GM12878 (cell line): ENCODE data around the gene ENDOU. TPM values are rescaled to one million over a fixed set of nuclear protein-coding genes. Genes with fewer than 3 reads are reported as not detected.

Experiments
- ATAC-seq: fragments of 200-7000 bp; cut with Tn5 transposase; 3 replicates; pipeline ENCODE4 v1.9.1; 2020; ENCODE audit warnings: mild to moderate bottlenecking, moderate library complexity
- BruUV-seq: library from RNA; stranded (reverse); fragments of 400-500 nt; replicated peaks from 2 replicates; lab custom pipeline; 2021; lab: Mats Ljungman, UMichigan
- CTCF ChIA-PET: fragments of 300-600 bp; sonication (Branson Sonifier 250); formaldehyde crosslinking; extraction: SDS; loops from one replicate; lab custom pipeline; 2021; ENCODE audit warnings: inconsistent platforms; lab: Yijun Ruan, JAX
- POLR2A ChIA-PET: fragments of 350-600 bp; formaldehyde crosslinking; extraction: SDS; loops from one replicate; lab custom pipeline; 2021; ENCODE audit warnings: inconsistent platforms; lab: Charles Lee
- RAD21 ChIA-PET: fragments of 300-600 bp; sonication (Branson Sonifier 250); formaldehyde crosslinking; loops from one replicate; lab custom pipeline; 2023; ENCODE audit warnings: antibody characterized with exemption; ENCODE audit not compliant: unreplicated experiment; lab: Charles Lee
- SMC1A ChIA-PET: fragments of 300-600 bp; sonication (Branson Sonifier 250); formaldehyde crosslinking; loops from one replicate; lab custom pipeline; 2023; ENCODE audit not compliant: unreplicated experiment, uncharacterized antibody; lab: Charles Lee
- DNase-seq: peaks from one replicate; pipeline ENCODE4 v3.0.0-alpha.2; 2011; ENCODE audit warnings: low read depth, low spot score
- FAIRE-seq: peaks from 3 replicates; lab custom pipeline; 2011; peaks lifted over from hg19 to GRCh38; lab: Jason Lieb, UNC
- H2AFZ ChIP-seq: 2 replicates; pipeline ENCODE4 v1.6.0; 2011; ENCODE audit warnings: low read depth, low read length, control low read depth; ENCODE audit not compliant: control insufficient read depth
- H3K27ac ChIP-seq: 2 replicates; pipeline ENCODE4 v1.5.1; 2011; ENCODE audit warnings: control low read depth; ENCODE audit not compliant: control insufficient read depth, insufficient read depth
- H3K27me3 ChIP-seq, 2 experiments: replicated peaks in 1 of 2; 2 replicates each; pipeline versions ENCODE4 v1.6.0 to v1.6.1; 2011; ENCODE audit warnings: low read length in 1 of 2; ENCODE audit not compliant: control insufficient read depth in 2 of 2, insufficient read depth in 2 of 2
- H3K36me3 ChIP-seq, 2 experiments: 2 replicates each; pipeline ENCODE4 v1.5.1; 2011; ENCODE audit warnings: low read length in 1 of 2; ENCODE audit not compliant: control insufficient read depth in 2 of 2, insufficient read depth in 2 of 2
- H3K4me1 ChIP-seq: 2 replicates; pipeline ENCODE4 v1.6.1; 2011; ENCODE audit warnings: mild to moderate bottlenecking, low read length, moderate library complexity, mixed read lengths; ENCODE audit not compliant: control insufficient read depth, insufficient read depth
- H3K4me2 ChIP-seq: 2 replicates; pipeline ENCODE4 v1.6.0; 2011; ENCODE audit warnings: control low read depth; ENCODE audit not compliant: control insufficient read depth, insufficient read depth
- H3K4me3 ChIP-seq: fragments of 200-600 bp; sonication (generic); 2 replicates; pipeline ENCODE4 v1.5.1; 2016
- H3K79me2 ChIP-seq: 2 replicates; pipeline ENCODE4 v1.6.0; 2011; ENCODE audit warnings: low read length; ENCODE audit not compliant: control insufficient read depth, insufficient read depth
- H3K9ac ChIP-seq: 2 replicates; pipeline ENCODE4 v1.8.0; 2011; ENCODE audit warnings: low read length, control low read depth, mixed read lengths; ENCODE audit not compliant: control insufficient read depth, insufficient read depth
- H3K9me3 ChIP-seq: replicated peaks from 3 replicates; pipeline ENCODE4 v1.5.1; 2011; ENCODE audit warnings: mild to moderate bottlenecking, low read length; ENCODE audit not compliant: control insufficient read depth, insufficient read depth
- H4K20me1 ChIP-seq: 2 replicates; pipeline ENCODE4 v1.6.0; 2011; ENCODE audit not compliant: control insufficient read depth, insufficient read depth
- CREM ChIP-seq: IDR thresholded peaks from 2 replicates; pipeline ENCODE4 v1.6.1; 2014; ENCODE audit warnings: antibody characterized with exemption, low read depth
- DPF2 ChIP-seq: fragments of 450-650 bp; IDR thresholded peaks from 2 replicates; pipeline ENCODE4 v1.6.1; 2017; ENCODE audit warnings: mild to moderate bottlenecking
- ESRRA ChIP-seq: IDR thresholded peaks from 2 replicates; pipeline ENCODE4 v1.6.1; 2012; ENCODE audit warnings: mild to moderate bottlenecking, low read length, improper control_type of control experiment
- ETV6 ChIP-seq, 2 experiments: fragments of 450-650 bp in 1 of 2; IDR thresholded peaks in 1 of 2; conservative IDR thresholded peaks in 1 of 2; 2 replicates each; pipeline ENCODE4 v1.6.1; 2014; ENCODE audit warnings: antibody characterized with exemption in 1 of 2, borderline replicate concordance in 1 of 2, low read depth in 1 of 2, mild to moderate bottlenecking in 1 of 2, moderate library complexity in 1 of 2
- HDAC2 ChIP-seq: fragments of 200-600 bp; sonication (generic); IDR thresholded peaks from 2 replicates; pipeline ENCODE4 v1.6.1; 2017
- KAT2A ChIP-seq: conservative IDR thresholded peaks from 2 replicates; pipeline ENCODE4 v1.6.1; 2011; ENCODE audit warnings: low read depth, low read length; ENCODE audit not compliant: control insufficient read depth
- MYB ChIP-seq: fragments of 150-350 bp; IDR thresholded peaks from 2 replicates; pipeline ENCODE4 v1.6.1; 2014; ENCODE audit warnings: mild to moderate bottlenecking, low read depth, low read length, borderline replicate concordance
- SMAD5 ChIP-seq: IDR thresholded peaks from 2 replicates; pipeline ENCODE4 v1.6.1; 2016; ENCODE audit warnings: antibody characterized with exemption, low read depth
- SPI1 ChIP-seq: IDR thresholded peaks from 2 replicates; pipeline ENCODE4 v1.6.1; 2011; ENCODE audit warnings: low read depth, mild to moderate bottlenecking, low read length, moderate library complexity, borderline replicate concordance; ENCODE audit not compliant: insufficient read depth
- ZNF217 ChIP-seq: fragments of 450-650 bp; IDR thresholded peaks from 2 replicates; pipeline ENCODE4 v1.6.1; 2017; ENCODE audit warnings: antibody characterized with exemption, mild to moderate bottlenecking
- WGBS: methylation state at CpG from one replicate; pipeline ENCODE4 v1.1.6; 2016; ENCODE audit warnings: low lambda C conversion rate; ENCODE audit not compliant: insufficient replicate concordance, insufficient coverage; ENCODE audit errors: missing lambda C conversion rate; 5-methylcytosine and 5-hydroxymethylcytosine counted together
- in situ Hi-C: fragments of 300-500 bp; cut with MboI; formaldehyde crosslinking; loops from 9 replicates; pipeline ENCODE4 v1.14.3; 2018; ENCODE audit warnings: mixed read lengths
- intact Hi-C: fragments of 100-400 bp; cut with micrococcal nuclease; formaldehyde crosslinking; loops from one replicate; pipeline ENCODE4 v1.14.2; 2022; ENCODE audit not compliant: unreplicated experiment
- polyA plus RNA-seq, 11 experiments: library from polyadenylated mRNA; depleted of rRNA in 4 of 11; unstranded in 6 of 11; stranded (reverse) in 5 of 11; fragments of >200 nt; fragmentation: Nextera tagmentation in 4 of 11; fragmentation: Illumina TruSeq in 1 of 11; extraction: Ambion mirVana in 4 of 11; extraction: Trizol in 1 of 11; gene quantifications; 1 replicate in 1 of 11; 2 replicates in 10 of 11; pipeline versions ENCODE4 v1.2.1 to v1.2.3, GENCODE V29; 2011 to 2016; ENCODE audit warnings: inconsistent platforms in 2 of 11, missing spikeins in 2 of 11, low read depth in 1 of 11
- total RNA-seq, 4 experiments: library from RNA; depleted of rRNA in 3 of 4; stranded (reverse); fragments of >200 nt in 3 of 4; fragmentation: Illumina TruSeq in 1 of 4; extraction: Trizol in 1 of 4; gene quantifications; 2 replicates each; pipeline versions ENCODE4 v1.2.1 to v1.2.3, GENCODE V29; 2013 to 2021
- TF ChIP-seq, protein P1 (sequence below): fragments of 450-650 bp; IDR thresholded peaks from 2 replicates; pipeline ENCODE4 v1.6.1; 2016; ENCODE audit warnings: mild to moderate bottlenecking, moderate library complexity, borderline replicate concordance

ENDOU gene
- total and polyA plus RNA-seq, 10 of the 15 experiments (the other 5 are each of a cell fraction or from before 2014, with no cell fraction given) = 0.03 to 0.17 (median 0.10) TPM; not detected in 4

DNA sequence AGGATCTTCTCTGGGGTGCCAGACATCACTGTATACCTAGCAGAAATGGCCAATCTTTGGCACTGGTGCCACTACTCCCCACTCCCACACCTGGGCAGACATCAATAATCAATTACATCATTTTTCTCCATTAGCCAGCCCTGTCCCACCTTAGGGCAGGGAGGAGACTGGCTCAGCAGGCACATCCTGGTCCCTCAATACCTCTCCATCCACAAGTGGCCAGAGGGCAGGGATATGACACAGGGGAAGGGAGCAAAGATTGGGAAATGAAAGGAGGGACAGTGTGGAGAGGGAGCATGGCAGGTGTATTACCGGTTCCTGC lies 23.2 kb upstream of the ENDOU start:
- FAIRE-seq (no peak), DNase-seq (no peak), ATAC-seq (no peak)
- H3K4me3 ChIP-seq = no peak overlapping the region
- H3K27ac ChIP-seq = no peak overlapping the region
- TF ChIP-seq HDAC2 (no peak), CREM (no peak), SMAD5 (no peak)
- no peak overlapping the region for H2AFZ ChIP-seq
- H3K4me2 ChIP-seq = no peak overlapping the region
- ChIA-PET RAD21 (interaction anchor here (2.2 kb wide), 1 partner anchor 18 kb away, joined by 6 read pairs; no protein-coding TSS in a partner anchor), POLR2A (no interaction called here), SMC1A (interaction anchor here (0.8 to 10.3 kb wide), 2 partner anchors 10 to 19 kb away, joined by 3 to 277 read pairs; partner anchors contain the start of gene RAPGEF3), CTCF (interaction anchor here (10.0 to 10.4 kb wide), 2 partner anchors 8 to 25 kb away, joined by 507 to 814 read pairs; partner anchors contain the start of genes RAPGEF3 and SLC48A1)
- in situ Hi-C loops (no loop called here), intact Hi-C loops (no loop called here)
- H3K4me1 ChIP-seq = peaks cover 8% of the 10 kb centered on the region
- no peaks in the 10 kb centered on the region for H3K9me3 ChIP-seq
- H4K20me1 ChIP-seq = no peaks in the 10 kb centered on the region
- no peaks in the 10 kb centered on the region for H3K79me2 ChIP-seq
- H3K9ac ChIP-seq = no peak overlapping the region
- 100% methylated on average over 1 of the region's 1 CpG for WGBS
- BruUV-seq = no TSS peak
- no peaks in the 10 kb centered on the region for H3K27me3 ChIP-seq
- no peaks in the 10 kb centered on the region for H3K36me3 ChIP-seq

DNA sequence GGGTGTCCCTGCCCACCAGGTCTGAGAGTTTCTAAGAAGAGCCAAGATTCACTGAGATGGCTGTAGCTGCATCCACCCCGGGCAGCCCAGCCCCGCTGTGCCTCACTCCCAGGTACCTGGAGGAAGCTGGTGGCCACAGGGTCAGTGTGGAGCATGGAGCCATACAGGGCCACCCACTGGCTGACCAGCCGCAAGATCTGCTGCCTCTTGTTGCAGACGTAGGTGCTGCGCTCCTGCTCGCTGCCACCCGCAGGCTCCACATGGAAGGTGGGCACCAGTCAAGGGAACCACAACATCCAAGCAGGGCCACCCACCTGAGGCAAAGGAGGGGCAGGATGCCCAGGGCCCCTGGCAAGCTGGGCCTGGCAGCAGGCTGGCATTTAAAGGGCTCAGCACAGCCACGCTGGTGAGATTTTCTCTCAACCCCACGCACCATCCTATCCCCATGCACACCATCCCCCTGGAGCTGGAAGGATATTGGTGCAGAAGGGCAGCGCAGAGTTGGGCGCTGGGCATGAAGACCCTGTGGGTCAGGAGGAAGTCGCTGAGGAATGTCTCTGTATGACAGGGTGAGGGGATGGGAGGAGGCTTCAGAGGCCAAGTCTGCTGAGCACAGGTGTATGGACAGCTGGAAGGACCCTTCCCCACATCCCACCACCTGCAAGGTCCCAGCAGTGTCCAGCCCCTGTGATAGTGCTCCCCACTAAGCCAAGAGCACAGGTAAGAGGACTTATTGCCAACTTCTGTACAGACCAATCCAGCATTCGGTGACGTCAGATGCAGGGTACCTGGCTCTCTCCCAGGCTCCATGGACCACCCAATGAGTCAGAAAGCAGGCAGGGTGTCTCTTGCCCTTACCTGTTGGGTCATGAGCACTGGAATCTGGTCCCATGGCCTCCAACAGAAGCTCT lies 22.6 kb upstream of the ENDOU start:
- ChIA-PET CTCF (interaction anchor here (10.0 to 10.4 kb wide), 2 partner anchors 9 to 26 kb away, joined by 507 to 814 read pairs; partner anchors contain the start of genes RAPGEF3 and SLC48A1), POLR2A (interaction anchor here (1.0 kb wide), 1 partner anchor 8 kb away, joined by 4 read pairs; no protein-coding TSS in a partner anchor)
- no peak for ATAC-seq
- intact Hi-C loops (no loop called here), in situ Hi-C loops (no loop called here)
- Histone ChIP-seq H4K20me1 (no peaks in the 10 kb centered on the region), H3K4me2 (no peak overlapping the region), H3K79me2 (no peaks in the 10 kb centered on the region)
- BruUV-seq = no TSS peak
- TF ChIP-seq ZNF217 = no peak
- no peak for TF ChIP-seq KAT2A
- TF ChIP-seq ESRRA = no peak
- TF ChIP-seq, protein P1, sequence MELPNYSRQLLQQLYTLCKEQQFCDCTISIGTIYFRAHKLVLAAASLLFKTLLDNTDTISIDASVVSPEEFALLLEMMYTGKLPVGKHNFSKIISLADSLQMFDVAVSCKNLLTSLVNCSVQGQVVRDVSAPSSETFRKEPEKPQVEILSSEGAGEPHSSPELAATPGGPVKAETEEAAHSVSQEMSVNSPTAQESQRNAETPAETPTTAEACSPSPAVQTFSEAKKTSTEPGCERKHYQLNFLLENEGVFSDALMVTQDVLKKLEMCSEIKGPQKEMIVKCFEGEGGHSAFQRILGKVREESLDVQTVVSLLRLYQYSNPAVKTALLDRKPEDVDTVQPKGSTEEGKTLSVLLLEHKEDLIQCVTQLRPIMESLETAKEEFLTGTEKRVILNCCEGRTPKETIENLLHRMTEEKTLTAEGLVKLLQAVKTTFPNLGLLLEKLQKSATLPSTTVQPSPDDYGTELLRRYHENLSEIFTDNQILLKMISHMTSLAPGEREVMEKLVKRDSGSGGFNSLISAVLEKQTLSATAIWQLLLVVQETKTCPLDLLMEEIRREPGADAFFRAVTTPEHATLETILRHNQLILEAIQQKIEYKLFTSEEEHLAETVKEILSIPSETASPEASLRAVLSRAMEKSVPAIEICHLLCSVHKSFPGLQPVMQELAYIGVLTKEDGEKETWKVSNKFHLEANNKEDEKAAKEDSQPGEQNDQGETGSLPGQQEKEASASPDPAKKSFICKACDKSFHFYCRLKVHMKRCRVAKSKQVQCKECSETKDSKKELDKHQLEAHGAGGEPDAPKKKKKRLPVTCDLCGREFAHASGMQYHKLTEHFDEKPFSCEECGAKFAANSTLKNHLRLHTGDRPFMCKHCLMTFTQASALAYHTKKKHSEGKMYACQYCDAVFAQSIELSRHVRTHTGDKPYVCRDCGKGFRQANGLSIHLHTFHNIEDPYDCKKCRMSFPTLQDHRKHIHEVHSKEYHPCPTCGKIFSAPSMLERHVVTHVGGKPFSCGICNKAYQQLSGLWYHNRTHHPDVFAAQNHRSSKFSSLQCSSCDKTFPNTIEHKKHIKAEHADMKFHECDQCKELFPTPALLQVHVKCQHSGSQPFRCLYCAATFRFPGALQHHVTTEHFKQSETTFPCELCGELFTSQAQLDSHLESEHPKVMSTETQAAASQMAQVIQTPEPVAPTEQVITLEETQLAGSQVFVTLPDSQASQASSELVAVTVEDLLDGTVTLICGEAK = no peak
- no peak for TF ChIP-seq DPF2
- TF ChIP-seq MYB = no peak
- TF ChIP-seq SPI1 = no peak
- no peak for TF ChIP-seq ETV6 (conservative IDR thresholded peaks at IDR 0.05 in 1 of 2, IDR thresholded peaks at IDR 0.05 in 1 of 2; ENCODE audit: borderline replicate concordance in 1 of 2, low read depth in 1 of 2)
- TF ChIP-seq, all 136 proteins: peak for 0
- Histone ChIP-seq H3K4me1 (peaks cover 5% of the 10 kb centered on the region; the same call in 1 of the 2 replicates), H3K9ac (no peak overlapping the region), H3K36me3 (no peaks in the 10 kb centered on the region), H3K27me3 (no peaks in the 10 kb centered on the region), H2AFZ (no peak overlapping the region), H3K27ac (no peak overlapping the region), H3K4me3 (no peak overlapping the region), H3K9me3 (no peaks in the 10 kb centered on the region)
- WGBS = 76% methylated on average over 14 of the region's 14 CpGs
- SMC1A ChIA-PET = interaction anchor here (0.8 to 10.3 kb wide), 3 partner anchors 10 to 19 kb away, joined by 3 to 277 read pairs (median 3); partner anchors contain the start of gene RAPGEF3
- DNase-seq (no peak), FAIRE-seq (no peak)
- RAD21 ChIA-PET = interaction anchor here (2.2 kb wide), 1 partner anchor 19 kb away, joined by 6 read pairs; no protein-coding TSS in a partner anchor
